ENCODE data around the gene PXT1. TPM values are rescaled to one million over a fixed set of nuclear protein-coding genes. Genes with fewer than 3 reads are reported as not detected.

The PXT1 gene
- total and polyA plus RNA-seq, 4 donors = 0.10 to 0.53 (median 0.12) TPM

GRCh38 chr6:36376742-36377141, 65.9 kb downstream of the PXT1 start:
- Histone ChIP-seq H3K27me3 (ENCODE audit: control insufficient read depth, insufficient read depth, low read length) (no peaks in the 10 kb centered on the region), H3K36me3 (ENCODE audit: control insufficient read depth, insufficient read depth, low read length) (no peaks in the 10 kb centered on the region), H3K9me3 (ENCODE audit: control insufficient read depth, insufficient read depth, low read length) (no peaks in the 10 kb centered on the region), H3K27ac (ENCODE audit: low read depth, low read length) (no peak overlapping the region), H3K4me3 (ENCODE audit: low read depth, low read length) (no peak overlapping the region), H3K4me1 (ENCODE audit: control insufficient read depth, insufficient read depth, low read length) (no peaks in the 10 kb centered on the region)
- no peak for DNase-seq (ENCODE audit: low read depth in 4 of 6, low spot score in 6 of 6)
- WGBS (ENCODE audit: insufficient coverage) = 53% methylated on average over 6 of the region's 8 CpGs

GRCh38 chr6:36376183-36376582, 66.5 kb downstream of the PXT1 start:
- no peak for DNase-seq (ENCODE audit: low read depth in 4 of 6, low spot score in 6 of 6)
- Histone ChIP-seq H3K4me1 (ENCODE audit: control insufficient read depth, insufficient read depth, low read length) (no peaks in the 10 kb centered on the region), H3K27ac (ENCODE audit: low read depth, low read length) (no peak overlapping the region), H3K9me3 (ENCODE audit: control insufficient read depth, insufficient read depth, low read length) (no peaks in the 10 kb centered on the region), H3K4me3 (ENCODE audit: low read depth, low read length) (no peak overlapping the region), H3K36me3 (ENCODE audit: control insufficient read depth, insufficient read depth, low read length) (no peaks in the 10 kb centered on the region), H3K27me3 (ENCODE audit: control insufficient read depth, insufficient read depth, low read length) (no peaks in the 10 kb centered on the region)
- WGBS (ENCODE audit: insufficient coverage) = 93% methylated on average over 3 of the region's 8 CpGs

- DNase-seq (ENCODE audit: low read depth in 4 of 6, low spot score in 6 of 6) = no peak
- Histone ChIP-seq H3K4me3 (ENCODE audit: low read depth, low read length) (no peak overlapping the region), H3K27me3 (ENCODE audit: control insufficient read depth, insufficient read depth, low read length) (no peaks in the 10 kb centered on the region), H3K4me1 (ENCODE audit: control insufficient read depth, insufficient read depth, low read length) (no peaks in the 10 kb centered on the region), H3K9me3 (ENCODE audit: control insufficient read depth, insufficient read depth, low read length) (no peaks in the 10 kb centered on the region), H3K27ac (ENCODE audit: low read depth, low read length) (no peak overlapping the region), H3K36me3 (ENCODE audit: control insufficient read depth, insufficient read depth, low read length) (no peaks in the 10 kb centered on the region)
- 96% methylated on average over 18 of the region's 20 CpGs for WGBS (ENCODE audit: insufficient coverage)
Observed at GRCh38 chr6:36375644-36376155, 67.0 kb downstream of the PXT1 start.

GRCh38 chr6:36374972-36375371, 67.7 kb downstream of the PXT1 start:
- WGBS (ENCODE audit: insufficient coverage) = 59% methylated on average over 3 of the region's 8 CpGs
- peak in 1 of 6 donors; percentile 64 for DNase-seq (ENCODE audit: low read depth in 4 of 6, low spot score in 6 of 6)
- no peaks in the 10 kb centered on the region for H3K36me3 ChIP-seq (ENCODE audit: control insufficient read depth, insufficient read depth, low read length)

GRCh38 chr6:36374194-36374593, 68.5 kb downstream of the PXT1 start:
- no peaks in the 10 kb centered on the region for H3K9me3 ChIP-seq (ENCODE audit: control insufficient read depth, insufficient read depth, low read length)
- H3K36me3 ChIP-seq (ENCODE audit: control insufficient read depth, insufficient read depth, low read length) = no peaks in the 10 kb centered on the region
- H3K27me3 ChIP-seq (ENCODE audit: control insufficient read depth, insufficient read depth, low read length) = no peaks in the 10 kb centered on the region
- DNase-seq (ENCODE audit: low read depth in 4 of 6, low spot score in 6 of 6) = no peak
- no peak overlapping the region for H3K27ac ChIP-seq (ENCODE audit: low read depth, low read length)
- WGBS (ENCODE audit: insufficient coverage) = 92% methylated on average over 4 of the region's 4 CpGs
- H3K4me3 ChIP-seq (ENCODE audit: low read depth, low read length) = no peak overlapping the region
- no peaks in the 10 kb centered on the region for H3K4me1 ChIP-seq (ENCODE audit: control insufficient read depth, insufficient read depth, low read length)

More at GRCh38 chr6:36374972-36375371, 67.7 kb downstream of the PXT1 start:
- Histone ChIP-seq H3K9me3 (ENCODE audit: control insufficient read depth, insufficient read depth, low read length) (no peaks in the 10 kb centered on the region), H3K27me3 (ENCODE audit: control insufficient read depth, insufficient read depth, low read length) (no peaks in the 10 kb centered on the region), H3K4me1 (ENCODE audit: control insufficient read depth, insufficient read depth, low read length) (no peaks in the 10 kb centered on the region), H3K27ac (ENCODE audit: low read depth, low read length) (no peak overlapping the region), H3K4me3 (ENCODE audit: low read depth, low read length) (no peak overlapping the region)

GRCh38 chr6:36373368-36374019, 69.2 kb downstream of the PXT1 start:
- H3K36me3 ChIP-seq (ENCODE audit: control insufficient read depth, insufficient read depth, low read length) = no peaks in the 10 kb centered on the region
- 43% methylated on average over 9 of the region's 15 CpGs for WGBS (ENCODE audit: insufficient coverage)
- no peak overlapping the region for H3K4me3 ChIP-seq (ENCODE audit: low read depth, low read length)
- H3K27ac ChIP-seq (ENCODE audit: low read depth, low read length) = no peak overlapping the region
- no peaks in the 10 kb centered on the region for H3K4me1 ChIP-seq (ENCODE audit: control insufficient read depth, insufficient read depth, low read length)
- no peaks in the 10 kb centered on the region for H3K27me3 ChIP-seq (ENCODE audit: control insufficient read depth, insufficient read depth, low read length)
- DNase-seq (ENCODE audit: low read depth in 4 of 6, low spot score in 6 of 6) = no peak
- no peaks in the 10 kb centered on the region for H3K9me3 ChIP-seq (ENCODE audit: control insufficient read depth, insufficient read depth, low read length)

- WGBS (ENCODE audit: insufficient coverage) = 92% methylated on average over 6 of the region's 6 CpGs
- H3K4me1 ChIP-seq (ENCODE audit: control insufficient read depth, insufficient read depth, low read length) = no peaks in the 10 kb centered on the region
- DNase-seq (ENCODE audit: low read depth in 4 of 6, low spot score in 6 of 6) = no peak
- no peak overlapping the region for H3K4me3 ChIP-seq (ENCODE audit: low read depth, low read length)
- no peaks in the 10 kb centered on the region for H3K27me3 ChIP-seq (ENCODE audit: control insufficient read depth, insufficient read depth, low read length)
- no peaks in the 10 kb centered on the region for H3K36me3 ChIP-seq (ENCODE audit: control insufficient read depth, insufficient read depth, low read length)
- no peak overlapping the region for H3K27ac ChIP-seq (ENCODE audit: low read depth, low read length)
- no peaks in the 10 kb centered on the region for H3K9me3 ChIP-seq (ENCODE audit: control insufficient read depth, insufficient read depth, low read length)
Observed at GRCh38 chr6:36372088-36372487, 70.6 kb downstream of the PXT1 start.

- H3K9me3 ChIP-seq (ENCODE audit: control insufficient read depth, insufficient read depth, low read length) = no peaks in the 10 kb centered on the region
- H3K27me3 ChIP-seq (ENCODE audit: control insufficient read depth, insufficient read depth, low read length) = no peaks in the 10 kb centered on the region
- no peaks in the 10 kb centered on the region for H3K4me1 ChIP-seq (ENCODE audit: control insufficient read depth, insufficient read depth, low read length)
- DNase-seq (ENCODE audit: low read depth in 4 of 6, low spot score in 6 of 6) = no peak
- 85% methylated on average over 9 of the region's 9 CpGs for WGBS (ENCODE audit: insufficient coverage)
- H3K4me3 ChIP-seq (ENCODE audit: low read depth, low read length) = no peak overlapping the region
- H3K36me3 ChIP-seq (ENCODE audit: control insufficient read depth, insufficient read depth, low read length) = no peaks in the 10 kb centered on the region
- no peak overlapping the region for H3K27ac ChIP-seq (ENCODE audit: low read depth, low read length)
Observed at GRCh38 chr6:36371211-36371610, 71.4 kb downstream of the PXT1 start.

- DNase-seq (ENCODE audit: low read depth in 4 of 6, low spot score in 6 of 6) = no peak
- H3K4me1 ChIP-seq (ENCODE audit: control insufficient read depth, insufficient read depth, low read length) = no peaks in the 10 kb centered on the region
- no peaks in the 10 kb centered on the region for H3K27me3 ChIP-seq (ENCODE audit: control insufficient read depth, insufficient read depth, low read length)
- no peak overlapping the region for H3K4me3 ChIP-seq (ENCODE audit: low read depth, low read length)
- WGBS (ENCODE audit: insufficient coverage) = no CpG with 5 or more reads among the region's 2 CpGs
- H3K9me3 ChIP-seq (ENCODE audit: control insufficient read depth, insufficient read depth, low read length) = no peaks in the 10 kb centered on the region
- H3K36me3 ChIP-seq (ENCODE audit: control insufficient read depth, insufficient read depth, low read length) = no peaks in the 10 kb centered on the region
- H3K27ac ChIP-seq (ENCODE audit: low read depth, low read length) = no peak overlapping the region
Observed at GRCh38 chr6:36370638-36371037, 72.0 kb downstream of the PXT1 start.

All from spinal cord (tissue), 10 donors.